HPDE6-E6E7 (cell line): Measurements from ENCODE around the gene MATN1.
"Not testable (repeated sequence)": the region's sequence is repeated elsewhere in the genome, so short reads cannot be mapped to it uniquely, and the experiment has no call there.

Experiments
- DNase-seq: peaks from one replicate; pipeline ENCODE4 v3.0.0; 2011; ENCODE audit warnings: missing footprints; ENCODE audit errors: extremely low spot score

MATN1 gene

GRCh38 chr1:30723331-30723755 lies at the start of gene MATN1:
Gene MATN1 (minus strand): TSS chr1:30723585. CDS start chr1:30723551, 34 bp downstream.
- DNase-seq, result no peak

GRCh38 chr1:30771005-30771404 lies 47.6 kb upstream of the MATN1 start:
- DNase-seq, result no peak

- DNase-seq, result no peak
Measured at GRCh38 chr1:30770150-30770549, 46.8 kb upstream of the MATN1 start.

- DNase-seq, result no peak
Measured at GRCh38 chr1:30768830-30769718, 45.7 kb upstream of the MATN1 start.

GRCh38 chr1:30768159-30768829 lies 44.9 kb upstream of the MATN1 start:
- DNase-seq, result no peak

- not testable (repeated sequence) for DNase-seq
Measured at GRCh38 chr1:30766948-30767347, 43.6 kb upstream of the MATN1 start.

- no peak for DNase-seq
Measured at GRCh38 chr1:30765556-30766434, 42.4 kb upstream of the MATN1 start.

GRCh38 chr1:30764939-30765555 lies 41.7 kb upstream of the MATN1 start:
- DNase-seq, result no peak

GRCh38 chr1:30764396-30764795 lies 41.0 kb upstream of the MATN1 start:
- DNase-seq, result no peak

GRCh38 chr1:30763651-30764248 lies 40.4 kb upstream of the MATN1 start:
- no peak for DNase-seq

- no peak for DNase-seq
Measured at GRCh38 chr1:30762930-30763650, 39.7 kb upstream of the MATN1 start.

- no peak for DNase-seq
Measured at GRCh38 chr1:30762152-30762929, 39.0 kb upstream of the MATN1 start.

GRCh38 chr1:30761381-30762151 lies 38.2 kb upstream of the MATN1 start:
- DNase-seq, result no peak

- DNase-seq, result no peak
Measured at GRCh38 chr1:30760596-30761324, 37.4 kb upstream of the MATN1 start.

GRCh38 chr1:30759718-30760281 lies 36.4 kb upstream of the MATN1 start:
- no peak for DNase-seq

GRCh38 chr1:30758785-30759380 lies 35.5 kb upstream of the MATN1 start:
- no peak for DNase-seq

GRCh38 chr1:30758121-30758688 lies 34.8 kb upstream of the MATN1 start:
- DNase-seq, result no peak
